Hepatocyte (in vitro differentiated cells): ENCODE data around the gene CCDC88C.

ENCODE experiments used
- EZH2 ChIP-seq: fragments of 200-600 bp; sonication (generic); IDR thresholded peaks from 2 replicates; pipeline ENCODE4 v1.6.1; 2016; ENCODE audit warnings: antibody characterized with exemption, mild to moderate bottlenecking, borderline replicate concordance
- EZH2phosphoT487 ChIP-seq: fragments of 200-600 bp; sonication (generic); IDR thresholded peaks from one replicate; pipeline ENCODE4 v1.6.1; 2018; ENCODE audit warnings: antibody characterized with exemption, mild to moderate bottlenecking, low read depth, moderate library complexity; ENCODE audit not compliant: unreplicated experiment, severe bottlenecking
- TF ChIP-seq, protein P1 (sequence below): fragments of 200-600 bp; sonication (generic); IDR thresholded peaks from 2 replicates; pipeline ENCODE4 v1.5.1; 2016; ENCODE audit warnings: antibody characterized with exemption, mild to moderate bottlenecking; ENCODE audit not compliant: poor library complexity

DNA sequence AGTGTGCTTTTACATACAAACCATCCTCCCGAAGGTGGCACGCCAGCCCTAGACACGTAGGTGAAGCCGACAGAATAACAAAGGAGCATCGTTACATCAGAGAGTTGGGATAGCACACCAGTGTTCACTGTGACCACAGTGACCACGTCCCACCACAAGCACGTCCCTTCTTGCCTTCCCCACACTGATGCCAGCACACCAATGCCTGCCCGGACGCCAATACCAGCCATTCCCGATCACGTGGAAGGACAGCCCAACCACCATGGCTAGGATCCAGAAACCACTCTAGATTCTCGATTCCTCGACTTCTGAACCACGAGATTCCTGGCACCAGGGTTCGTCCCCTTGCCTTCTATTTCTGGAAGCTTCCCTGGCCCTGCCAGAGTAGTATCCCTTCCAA lies 125.1 kb downstream of the CCDC88C start:
- TF ChIP-seq, protein P1, sequence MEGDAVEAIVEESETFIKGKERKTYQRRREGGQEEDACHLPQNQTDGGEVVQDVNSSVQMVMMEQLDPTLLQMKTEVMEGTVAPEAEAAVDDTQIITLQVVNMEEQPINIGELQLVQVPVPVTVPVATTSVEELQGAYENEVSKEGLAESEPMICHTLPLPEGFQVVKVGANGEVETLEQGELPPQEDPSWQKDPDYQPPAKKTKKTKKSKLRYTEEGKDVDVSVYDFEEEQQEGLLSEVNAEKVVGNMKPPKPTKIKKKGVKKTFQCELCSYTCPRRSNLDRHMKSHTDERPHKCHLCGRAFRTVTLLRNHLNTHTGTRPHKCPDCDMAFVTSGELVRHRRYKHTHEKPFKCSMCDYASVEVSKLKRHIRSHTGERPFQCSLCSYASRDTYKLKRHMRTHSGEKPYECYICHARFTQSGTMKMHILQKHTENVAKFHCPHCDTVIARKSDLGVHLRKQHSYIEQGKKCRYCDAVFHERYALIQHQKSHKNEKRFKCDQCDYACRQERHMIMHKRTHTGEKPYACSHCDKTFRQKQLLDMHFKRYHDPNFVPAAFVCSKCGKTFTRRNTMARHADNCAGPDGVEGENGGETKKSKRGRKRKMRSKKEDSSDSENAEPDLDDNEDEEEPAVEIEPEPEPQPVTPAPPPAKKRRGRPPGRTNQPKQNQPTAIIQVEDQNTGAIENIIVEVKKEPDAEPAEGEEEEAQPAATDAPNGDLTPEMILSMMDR, result no peak
- no peak for TF ChIP-seq EZH2phosphoT487
- no peak for TF ChIP-seq EZH2
